Activated T-helper 1 cell treated with Interleukin-2 at 50 U/mL for 16 hours (primary cell): ENCODE measurements around the gene TMEM273.
"Not testable (repeated sequence)": the region's sequence is repeated elsewhere in the genome, so short reads cannot be mapped to it uniquely, and the experiment has no call there.

ENCODE experiments used
- DNase-seq: peaks from one replicate; pipeline ENCODE4 v3.0.0-alpha.2; 2020; ENCODE audit warnings: low read depth

Gene TMEM273

GRCh38 chr10:49204119-49204518 lies 15.9 kb upstream of the TMEM273 start:
- DNase-seq: no peak

- no peak for DNase-seq
Observed at GRCh38 chr10:49202266-49202665, 14.1 kb upstream of the TMEM273 start.

GRCh38 chr10:49200854-49201253 lies 12.7 kb upstream of the TMEM273 start:
- DNase-seq: no peak

- DNase-seq: no peak
Observed at GRCh38 chr10:49197171-49197570, 9.0 kb upstream of the TMEM273 start.

GRCh38 chr10:49195864-49196263 lies 7.7 kb upstream of the TMEM273 start:
- not testable (repeated sequence) for DNase-seq

GRCh38 chr10:49194212-49194920 lies 6.2 kb upstream of the TMEM273 start:
- DNase-seq: no peak

- DNase-seq: no peak
Observed at GRCh38 chr10:49191349-49191748, 3.2 kb upstream of the TMEM273 start.

GRCh38 chr10:49189422-49189821 lies 1.2 kb upstream of the TMEM273 start:
- DNase-seq: no peak

- DNase-seq: no peak
Observed at GRCh38 chr10:49187044-49187484, 1.1 kb downstream of the TMEM273 start.

- DNase-seq: no peak
Observed at GRCh38 chr10:49186613-49187012, 1.6 kb downstream of the TMEM273 start.

- DNase-seq: no peak
Observed at GRCh38 chr10:49185213-49185612, 3.0 kb downstream of the TMEM273 start.

GRCh38 chr10:49184642-49185111 lies 3.5 kb downstream of the TMEM273 start:
- DNase-seq: no peak

- DNase-seq: no peak
Observed at GRCh38 chr10:49183596-49184542, 4.3 kb downstream of the TMEM273 start.

GRCh38 chr10:49182776-49183175 lies 5.4 kb downstream of the TMEM273 start:
- no peak for DNase-seq

GRCh38 chr10:49180444-49180860 lies 7.7 kb downstream of the TMEM273 start:
- DNase-seq: no peak

- no peak for DNase-seq
Observed at GRCh38 chr10:49179699-49180443, 8.3 kb downstream of the TMEM273 start.

- DNase-seq: no peak
Observed at GRCh38 chr10:49178489-49179471, 9.4 kb downstream of the TMEM273 start.

GRCh38 chr10:49177391-49178355 lies 10.5 kb downstream of the TMEM273 start:
- DNase-seq: peak; percentile 15
